ENCODE measurements around the gene LCE5A.

LCE5A gene, protein sequence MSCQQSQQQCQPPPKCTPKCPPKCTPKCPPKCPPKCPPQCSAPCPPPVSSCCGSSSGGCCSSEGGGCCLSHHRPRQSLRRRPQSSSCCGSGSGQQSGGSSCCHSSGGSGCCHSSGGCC

DNA sequence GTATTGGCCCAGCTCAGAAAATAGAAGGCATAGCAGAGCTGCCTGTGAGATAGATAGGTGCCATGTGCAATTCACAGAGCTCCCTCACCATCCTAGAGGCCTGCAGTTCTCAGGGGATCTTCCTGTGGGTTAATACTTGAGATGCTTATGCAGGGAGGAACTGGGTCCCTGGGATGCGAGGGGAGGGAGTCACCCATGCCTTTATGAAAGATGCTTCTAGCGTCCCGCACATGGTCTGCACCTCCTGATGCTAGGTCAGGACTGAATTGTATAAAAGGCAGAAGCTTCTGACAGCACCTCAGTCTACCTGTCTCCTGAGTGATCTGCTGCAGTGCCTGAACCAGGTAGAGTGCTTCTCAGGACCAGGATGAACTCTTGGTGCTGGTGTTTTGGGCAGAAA lies at the start of gene LCE5A:
Gene LCE5A (plus strand): TSS at position 301 of the 400 bp plus-strand sequence. CDS start 732 bp downstream, outside the sequence.
- no peak for DNase-seq
- H3K27ac Mint-ChIP-seq, result no peak within 1 kb of the TSS
- H3K4me3 Mint-ChIP-seq, result no peak within 1 kb of the TSS
- no peaks in the 10 kb centered on the region for H3K36me3 Mint-ChIP-seq (ENCODE audit: low read depth)
- H3K27me3 Mint-ChIP-seq (ENCODE audit: low read depth, poor library complexity), result peaks cover 7% of the 10 kb centered on the region
- TF ChIP-seq, protein P1, sequence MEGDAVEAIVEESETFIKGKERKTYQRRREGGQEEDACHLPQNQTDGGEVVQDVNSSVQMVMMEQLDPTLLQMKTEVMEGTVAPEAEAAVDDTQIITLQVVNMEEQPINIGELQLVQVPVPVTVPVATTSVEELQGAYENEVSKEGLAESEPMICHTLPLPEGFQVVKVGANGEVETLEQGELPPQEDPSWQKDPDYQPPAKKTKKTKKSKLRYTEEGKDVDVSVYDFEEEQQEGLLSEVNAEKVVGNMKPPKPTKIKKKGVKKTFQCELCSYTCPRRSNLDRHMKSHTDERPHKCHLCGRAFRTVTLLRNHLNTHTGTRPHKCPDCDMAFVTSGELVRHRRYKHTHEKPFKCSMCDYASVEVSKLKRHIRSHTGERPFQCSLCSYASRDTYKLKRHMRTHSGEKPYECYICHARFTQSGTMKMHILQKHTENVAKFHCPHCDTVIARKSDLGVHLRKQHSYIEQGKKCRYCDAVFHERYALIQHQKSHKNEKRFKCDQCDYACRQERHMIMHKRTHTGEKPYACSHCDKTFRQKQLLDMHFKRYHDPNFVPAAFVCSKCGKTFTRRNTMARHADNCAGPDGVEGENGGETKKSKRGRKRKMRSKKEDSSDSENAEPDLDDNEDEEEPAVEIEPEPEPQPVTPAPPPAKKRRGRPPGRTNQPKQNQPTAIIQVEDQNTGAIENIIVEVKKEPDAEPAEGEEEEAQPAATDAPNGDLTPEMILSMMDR (IDR thresholded peaks at IDR 0.05), result no peak
- H3K4me1 Mint-ChIP-seq, result no peaks in the 10 kb centered on the region
- H3K9me3 Mint-ChIP-seq, result peaks cover 93% of the 10 kb centered on the region

DNA sequence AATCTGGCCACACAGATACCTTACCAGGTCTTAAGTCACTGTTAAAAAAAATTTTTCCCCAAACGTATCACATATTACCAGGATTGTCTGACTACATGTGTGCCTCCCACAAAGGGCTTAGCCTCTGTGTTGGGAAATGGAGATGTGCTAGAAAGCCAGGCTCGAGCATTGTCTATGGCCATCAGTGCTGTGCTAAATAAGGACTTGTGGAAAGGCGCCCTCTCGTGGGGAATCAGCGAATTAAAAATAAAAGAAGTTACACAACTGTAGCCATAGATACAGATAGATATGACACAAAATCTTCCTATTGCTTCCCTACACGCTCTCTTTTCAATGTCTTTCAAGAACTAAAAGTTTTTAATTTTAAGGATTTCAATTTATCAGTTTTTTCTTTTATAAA lies 49.1 kb upstream of the LCE5A start:
- peaks cover 54% of the 10 kb centered on the region for H3K9me3 Mint-ChIP-seq
- no peaks in the 10 kb centered on the region for H3K4me1 Mint-ChIP-seq
- H3K4me3 Mint-ChIP-seq, result no peak overlapping the region
- H3K36me3 Mint-ChIP-seq (ENCODE audit: low read depth), result no peaks in the 10 kb centered on the region
- H3K27me3 Mint-ChIP-seq (ENCODE audit: low read depth, poor library complexity), result peaks cover 6% of the 10 kb centered on the region
- TF ChIP-seq, protein P1 (IDR thresholded peaks at IDR 0.05), result no peak
- H3K27ac Mint-ChIP-seq, result no peak overlapping the region
- DNase-seq, result peak; percentile 11

DNA sequence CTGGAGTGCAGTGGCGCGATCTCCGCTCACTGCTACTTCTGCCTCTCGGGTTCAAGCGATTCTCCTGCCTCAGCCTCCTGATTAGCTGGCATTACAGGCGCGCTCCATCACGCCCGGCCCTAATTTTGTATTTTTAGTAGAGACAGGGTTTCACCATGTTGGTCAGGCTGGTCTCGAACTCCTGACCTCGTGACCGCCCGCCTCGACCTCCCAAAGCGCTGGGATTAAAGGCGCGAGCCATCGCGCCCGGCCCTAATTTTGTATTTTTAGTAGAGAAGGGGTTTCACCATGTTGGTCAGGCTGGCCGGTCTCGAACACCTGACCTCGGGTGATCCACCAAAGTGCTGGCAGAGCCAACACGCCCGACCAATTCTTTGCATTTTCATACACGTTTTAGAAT lies 48.0 kb upstream of the LCE5A start:
- Mint-ChIP-seq H3K27me3 (ENCODE audit: low read depth, poor library complexity) (peaks cover 6% of the 10 kb centered on the region), H3K27ac (no peak overlapping the region), H3K9me3 (peaks cover 53% of the 10 kb centered on the region), H3K36me3 (ENCODE audit: low read depth) (no peaks in the 10 kb centered on the region), H3K4me1 (no peaks in the 10 kb centered on the region), H3K4me3 (no peak overlapping the region)
- TF ChIP-seq, protein P1 (IDR thresholded peaks at IDR 0.05), result no peak
- DNase-seq, result no peak

DNA sequence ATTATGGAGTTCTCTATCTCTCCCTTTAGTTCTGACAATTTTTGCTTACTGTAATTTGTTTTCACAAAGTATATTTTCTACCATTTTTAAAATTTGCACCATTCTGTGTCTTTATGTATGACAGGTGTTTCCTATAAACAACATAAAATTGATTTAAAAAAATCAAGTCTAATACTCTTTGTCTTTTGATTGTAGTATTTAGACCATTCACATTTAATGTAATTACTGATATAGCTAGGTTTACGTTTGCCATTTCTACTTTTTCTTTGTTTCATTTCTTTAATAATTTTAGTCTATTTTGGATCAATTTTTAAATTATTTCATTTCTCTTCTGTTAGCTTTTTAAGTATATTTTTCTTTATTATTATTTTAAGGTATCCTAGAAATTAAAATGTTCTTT lies 44.4 kb upstream of the LCE5A start:
- TF ChIP-seq, protein P1 (IDR thresholded peaks at IDR 0.05), result no peak
- no peak overlapping the region for H3K4me3 Mint-ChIP-seq
- H3K27ac Mint-ChIP-seq, result no peak overlapping the region
- H3K36me3 Mint-ChIP-seq (ENCODE audit: low read depth), result no peaks in the 10 kb centered on the region
- H3K27me3 Mint-ChIP-seq (ENCODE audit: low read depth, poor library complexity), result peaks cover 2% of the 10 kb centered on the region
- DNase-seq, result no peak
- no peaks in the 10 kb centered on the region for H3K4me1 Mint-ChIP-seq
- peaks cover 56% of the 10 kb centered on the region for H3K9me3 Mint-ChIP-seq

DNA sequence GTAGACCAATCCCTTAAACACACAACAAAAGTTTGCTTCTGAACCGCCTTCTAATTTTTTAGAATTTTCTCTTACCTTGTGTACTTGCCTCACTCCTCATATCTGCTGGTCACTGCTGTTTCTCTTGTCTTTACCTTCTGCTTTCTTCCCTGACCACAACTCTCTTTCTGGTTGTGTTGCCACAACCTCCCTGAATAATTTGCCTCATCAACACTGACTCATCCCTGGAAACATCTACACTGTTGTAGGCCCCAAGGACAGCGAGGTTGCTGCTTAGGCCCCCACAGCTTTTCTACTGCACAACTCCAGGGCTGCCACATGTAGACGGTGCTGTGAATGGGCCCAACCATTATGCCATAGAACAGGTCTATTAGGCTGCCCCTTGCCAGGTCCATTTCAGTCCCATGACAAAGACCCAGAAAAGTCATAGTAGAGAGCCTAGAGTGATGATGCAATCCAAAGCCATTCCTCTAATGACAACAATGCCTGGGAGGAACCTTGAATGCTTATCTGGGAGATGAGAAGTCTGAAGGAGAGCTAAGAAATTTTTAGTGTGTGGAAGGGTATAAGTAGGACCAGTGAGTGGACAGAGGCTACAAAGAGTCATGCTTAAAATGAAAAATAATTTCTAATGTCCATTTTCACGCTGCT lies 36.6 kb upstream of the LCE5A start:
- peaks cover 9% of the 10 kb centered on the region for H3K27me3 Mint-ChIP-seq (ENCODE audit: low read depth, poor library complexity)
- no peak overlapping the region for H3K4me3 Mint-ChIP-seq
- DNase-seq, result no peak
- TF ChIP-seq, protein P1 (IDR thresholded peaks at IDR 0.05), result no peak
- H3K4me1 Mint-ChIP-seq, result no peaks in the 10 kb centered on the region
- no peak overlapping the region for H3K27ac Mint-ChIP-seq
- peaks cover 84% of the 10 kb centered on the region for H3K9me3 Mint-ChIP-seq
- peaks cover 13% of the 10 kb centered on the region for H3K36me3 Mint-ChIP-seq (ENCODE audit: low read depth)

Measured in nephron progenitor cell (in vitro differentiated cells).